GM06990 (cell line): ENCODE data around the gene PAQR7.

Source experiments
- DNase-seq: peaks from one replicate; pipeline ENCODE4 v3.0.0-alpha.2; 2011; ENCODE audit not compliant: insufficient read length; ENCODE audit errors: extremely low read depth
- H3K27me3 ChIP-seq: replicated peaks from 2 replicates; pipeline ENCODE4 v1.6.0; 2011; ENCODE audit warnings: low read length; ENCODE audit not compliant: control insufficient read depth, insufficient read depth
- H3K36me3 ChIP-seq: 2 replicates; pipeline ENCODE4 v1.5.1; 2011; ENCODE audit warnings: low read length; ENCODE audit not compliant: control insufficient read depth, insufficient read depth
- H3K4me3 ChIP-seq: replicated peaks from 2 replicates; pipeline ENCODE4 v1.5.1; 2011; ENCODE audit warnings: low read depth, mild to moderate bottlenecking, control low read depth, low read length
- TF ChIP-seq, protein P1 (sequence below): IDR thresholded peaks from 2 replicates; pipeline ENCODE4 v1.5.1; 2011; ENCODE audit warnings: low read length, control low read depth, mild to moderate bottlenecking, inconsistent platforms; ENCODE audit not compliant: insufficient read depth, poor library complexity, severe bottlenecking

Gene PAQR7

DNA sequence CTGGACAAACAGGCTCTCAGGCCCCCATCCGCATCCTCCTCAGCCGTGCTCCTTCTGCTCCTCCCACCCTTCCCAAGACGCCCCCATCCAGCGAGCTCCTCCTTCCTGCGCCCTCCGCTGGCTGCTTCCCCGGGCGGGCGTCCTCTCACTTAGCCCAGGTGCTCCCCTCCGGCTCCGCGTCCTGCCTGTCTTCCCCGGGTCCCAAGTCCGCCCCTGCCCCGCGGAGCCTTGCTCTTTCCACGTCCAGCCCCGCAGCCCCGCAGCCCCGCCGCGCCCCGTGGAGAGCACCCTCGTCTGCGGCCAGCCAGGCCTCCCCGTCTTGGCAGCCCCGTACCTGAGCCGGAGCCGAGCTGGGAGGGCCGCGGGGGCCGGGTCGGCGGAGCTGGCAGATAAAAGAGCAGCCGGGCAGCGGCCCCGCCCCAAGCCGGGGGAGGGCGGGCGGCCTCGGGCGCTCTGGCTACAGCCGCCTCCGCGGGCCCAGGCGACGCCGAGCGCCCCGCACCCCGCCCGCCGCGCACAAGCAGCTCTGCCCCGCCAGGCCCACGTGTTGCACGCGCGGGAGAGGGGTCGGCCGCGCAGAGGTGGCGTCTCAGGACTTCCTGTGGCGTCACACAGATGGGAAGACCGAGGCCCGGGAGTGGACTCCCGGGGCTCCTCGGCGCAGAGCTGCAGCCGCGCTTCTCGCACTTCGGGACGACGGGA, at the start of gene PAQR7:
PAQR7 (minus strand) TSS at position 555 of the 702 bp plus-strand sequence. CDS start 11,869 bp downstream, outside the sequence.
- TF ChIP-seq, protein P1, sequence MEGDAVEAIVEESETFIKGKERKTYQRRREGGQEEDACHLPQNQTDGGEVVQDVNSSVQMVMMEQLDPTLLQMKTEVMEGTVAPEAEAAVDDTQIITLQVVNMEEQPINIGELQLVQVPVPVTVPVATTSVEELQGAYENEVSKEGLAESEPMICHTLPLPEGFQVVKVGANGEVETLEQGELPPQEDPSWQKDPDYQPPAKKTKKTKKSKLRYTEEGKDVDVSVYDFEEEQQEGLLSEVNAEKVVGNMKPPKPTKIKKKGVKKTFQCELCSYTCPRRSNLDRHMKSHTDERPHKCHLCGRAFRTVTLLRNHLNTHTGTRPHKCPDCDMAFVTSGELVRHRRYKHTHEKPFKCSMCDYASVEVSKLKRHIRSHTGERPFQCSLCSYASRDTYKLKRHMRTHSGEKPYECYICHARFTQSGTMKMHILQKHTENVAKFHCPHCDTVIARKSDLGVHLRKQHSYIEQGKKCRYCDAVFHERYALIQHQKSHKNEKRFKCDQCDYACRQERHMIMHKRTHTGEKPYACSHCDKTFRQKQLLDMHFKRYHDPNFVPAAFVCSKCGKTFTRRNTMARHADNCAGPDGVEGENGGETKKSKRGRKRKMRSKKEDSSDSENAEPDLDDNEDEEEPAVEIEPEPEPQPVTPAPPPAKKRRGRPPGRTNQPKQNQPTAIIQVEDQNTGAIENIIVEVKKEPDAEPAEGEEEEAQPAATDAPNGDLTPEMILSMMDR: peak; percentile 37
- H3K4me3 ChIP-seq: peak within 1 kb of the TSS; percentile 72
- no peaks in the 10 kb centered on the region; the same call in 1 of the 2 replicates for H3K27me3 ChIP-seq
- no peaks in the 10 kb centered on the region; the same call in 1 of the 2 replicates for H3K36me3 ChIP-seq
- DNase-seq: peak; percentile 82

- Histone ChIP-seq H3K27me3 (peaks cover 3% of the 10 kb centered on the region), H3K4me3 (no peak overlapping the region), H3K36me3 (no peaks in the 10 kb centered on the region)
- TF ChIP-seq, protein P1: no peak
- no peak for DNase-seq
These were observed 48.9 kb upstream of the PAQR7 start for GRCh38 chr1:25924454-25924853.

DNA sequence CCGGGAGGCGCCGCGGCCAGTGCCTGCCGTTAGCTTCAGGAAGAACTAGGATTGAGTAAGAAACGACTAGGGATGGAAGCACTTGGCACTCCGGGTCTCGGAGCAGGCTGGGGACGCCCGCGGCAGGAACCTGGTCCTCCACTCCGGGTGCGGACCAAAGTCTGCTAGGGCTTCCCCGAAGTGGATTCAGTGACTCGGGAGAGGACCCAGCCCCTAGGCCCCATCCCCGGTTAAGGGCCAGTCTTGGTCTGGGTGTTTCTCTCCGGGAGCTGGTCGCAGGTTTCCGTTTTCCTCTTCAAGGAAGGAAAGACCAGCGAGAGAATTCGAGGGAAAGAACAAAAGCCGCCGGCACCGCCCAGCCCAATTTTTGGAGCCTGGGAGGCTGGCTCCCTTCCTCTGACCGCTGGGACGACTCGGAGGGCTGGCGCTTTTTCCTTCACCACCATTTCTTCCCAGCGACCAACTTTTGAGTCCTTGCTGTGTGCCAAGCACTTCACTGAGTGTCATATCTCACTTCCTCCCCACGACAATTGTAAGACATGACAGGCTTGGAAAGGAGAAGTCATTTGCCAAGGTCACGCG, 47.6 kb upstream of the PAQR7 start:
- Histone ChIP-seq H3K27me3 (peaks cover 1% of the 10 kb centered on the region; the same call in 1 of the 2 replicates), H3K36me3 (no peaks in the 10 kb centered on the region), H3K4me3 (peak overlapping the region; percentile 43)
- peak; percentile 6 for DNase-seq
- TF ChIP-seq, protein P1: no peak

DNA sequence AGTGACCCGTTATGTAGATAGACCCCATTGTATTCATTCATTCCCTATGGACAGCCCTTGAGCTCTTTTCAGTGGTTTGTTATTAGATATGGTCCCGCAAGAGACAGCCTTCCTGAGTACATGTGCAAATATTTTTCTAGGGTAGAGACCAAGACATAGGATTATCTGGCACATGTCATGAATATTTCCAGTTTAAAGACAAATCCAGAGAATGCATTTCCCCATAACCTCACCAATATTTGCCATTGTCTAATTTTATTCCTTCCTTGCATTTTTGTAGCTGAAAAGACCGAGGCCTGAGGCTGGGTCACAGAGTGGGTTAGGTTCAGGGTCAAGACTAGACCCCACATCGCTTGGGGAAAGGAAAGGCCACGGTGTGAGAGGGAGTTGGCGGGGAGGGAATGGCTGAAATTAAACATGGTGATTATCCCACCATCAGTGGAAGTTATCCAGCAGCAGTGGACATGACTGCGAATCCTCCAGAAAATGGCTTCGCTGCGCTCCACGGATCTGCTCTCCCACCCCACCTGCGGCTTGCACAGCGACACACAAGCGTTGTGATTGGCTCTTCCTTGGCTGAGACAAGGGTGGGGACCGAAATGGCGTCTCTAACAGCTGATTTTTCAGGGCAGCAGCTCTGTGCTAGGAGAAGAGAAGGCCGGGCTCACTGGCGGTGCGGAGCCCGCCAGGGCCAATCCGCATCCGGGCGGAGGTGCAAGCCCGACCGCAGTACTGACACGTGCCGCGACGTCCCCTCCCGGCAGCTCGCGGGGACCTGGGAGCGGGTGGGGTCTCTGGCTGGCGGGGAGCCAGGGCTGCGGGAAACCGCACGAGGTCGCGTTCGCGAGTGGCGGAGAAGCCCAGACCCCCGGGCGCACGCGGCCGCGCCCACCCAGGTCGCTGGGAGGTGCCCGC, 46.8 kb upstream of the PAQR7 start:
- peak; percentile 23 for DNase-seq
- TF ChIP-seq, protein P1: no peak
- Histone ChIP-seq H3K27me3 (peaks cover 1% of the 10 kb centered on the region; the same call in 1 of the 2 replicates), H3K36me3 (no peaks in the 10 kb centered on the region), H3K4me3 (peak overlapping the region; percentile 43)

- Histone ChIP-seq H3K36me3 (no peaks in the 10 kb centered on the region), H3K27me3 (peaks cover under 1% of the 10 kb centered on the region; the same call in 1 of the 2 replicates), H3K4me3 (no peak overlapping the region)
- TF ChIP-seq, protein P1: no peak
- DNase-seq: no peak
These were observed 43.1 kb upstream of the PAQR7 start for GRCh38 chr1:25918615-25919014.
